ENCODE results near the gene SSRP1.
"Not testable (repeated sequence)": the region's sequence is repeated elsewhere in the genome, so short reads cannot be mapped to it uniquely, and the experiment has no call there.

SSRP1 gene

GRCh38 chr11:57361926-57362325 lies 26.2 kb upstream of the SSRP1 start:
- Histone ChIP-seq H3K4me3 (ENCODE audit: low read depth, low read length) (no peak overlapping the region), H3K27ac (no peak overlapping the region), H3K9me3 (ENCODE audit: severe bottlenecking) (no peaks in the 10 kb centered on the region), H3K27me3 (ENCODE audit: insufficient read depth, low read depth, severe bottlenecking) (peaks cover 60% of the 10 kb centered on the region), H3K36me3 (no peaks in the 10 kb centered on the region)
- no peak for DNase-seq
- TF ChIP-seq, protein P1, sequence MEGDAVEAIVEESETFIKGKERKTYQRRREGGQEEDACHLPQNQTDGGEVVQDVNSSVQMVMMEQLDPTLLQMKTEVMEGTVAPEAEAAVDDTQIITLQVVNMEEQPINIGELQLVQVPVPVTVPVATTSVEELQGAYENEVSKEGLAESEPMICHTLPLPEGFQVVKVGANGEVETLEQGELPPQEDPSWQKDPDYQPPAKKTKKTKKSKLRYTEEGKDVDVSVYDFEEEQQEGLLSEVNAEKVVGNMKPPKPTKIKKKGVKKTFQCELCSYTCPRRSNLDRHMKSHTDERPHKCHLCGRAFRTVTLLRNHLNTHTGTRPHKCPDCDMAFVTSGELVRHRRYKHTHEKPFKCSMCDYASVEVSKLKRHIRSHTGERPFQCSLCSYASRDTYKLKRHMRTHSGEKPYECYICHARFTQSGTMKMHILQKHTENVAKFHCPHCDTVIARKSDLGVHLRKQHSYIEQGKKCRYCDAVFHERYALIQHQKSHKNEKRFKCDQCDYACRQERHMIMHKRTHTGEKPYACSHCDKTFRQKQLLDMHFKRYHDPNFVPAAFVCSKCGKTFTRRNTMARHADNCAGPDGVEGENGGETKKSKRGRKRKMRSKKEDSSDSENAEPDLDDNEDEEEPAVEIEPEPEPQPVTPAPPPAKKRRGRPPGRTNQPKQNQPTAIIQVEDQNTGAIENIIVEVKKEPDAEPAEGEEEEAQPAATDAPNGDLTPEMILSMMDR (IDR thresholded peaks at IDR 0.05; ENCODE audit: low read depth, low read length): no peak

GRCh38 chr11:57361420-57361819 lies 25.7 kb upstream of the SSRP1 start:
- not testable (repeated sequence) for H3K36me3 ChIP-seq; DNase-seq; H3K9me3 ChIP-seq (ENCODE audit: severe bottlenecking); H3K27ac ChIP-seq; H3K4me3 ChIP-seq (ENCODE audit: low read depth, low read length)
- H3K27me3 ChIP-seq (ENCODE audit: insufficient read depth, low read depth, severe bottlenecking): peaks cover 55% of the 10 kb centered on the region

DNA sequence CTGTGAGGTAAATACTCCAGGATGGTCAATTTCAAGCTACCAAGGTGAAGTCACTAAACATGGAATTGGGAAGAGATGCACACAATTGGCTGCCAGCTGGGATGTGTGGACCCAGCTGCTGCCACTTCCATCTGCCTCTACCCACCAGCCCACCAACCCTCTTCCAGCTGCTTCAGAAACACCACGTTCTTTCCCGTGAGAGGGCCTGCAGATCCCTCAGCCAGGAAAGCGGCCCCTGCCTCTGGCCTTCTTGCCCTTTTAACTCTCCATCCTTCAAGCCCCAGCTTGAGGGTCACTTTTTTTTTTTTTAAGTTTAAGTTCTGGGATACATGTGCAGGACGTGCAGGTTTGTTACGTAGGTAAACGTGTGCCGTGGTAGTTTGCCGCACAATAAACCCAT lies 25.3 kb upstream of the SSRP1 start:
- TF ChIP-seq, protein P1 (IDR thresholded peaks at IDR 0.05; ENCODE audit: low read depth, low read length): no peak
- H3K9me3 ChIP-seq (ENCODE audit: severe bottlenecking): no peaks in the 10 kb centered on the region
- no peak overlapping the region for H3K27ac ChIP-seq
- no peaks in the 10 kb centered on the region for H3K36me3 ChIP-seq
- DNase-seq: no peak
- no peak overlapping the region for H3K4me3 ChIP-seq (ENCODE audit: low read depth, low read length)
- peaks cover 50% of the 10 kb centered on the region for H3K27me3 ChIP-seq (ENCODE audit: insufficient read depth, low read depth, severe bottlenecking)

DNA sequence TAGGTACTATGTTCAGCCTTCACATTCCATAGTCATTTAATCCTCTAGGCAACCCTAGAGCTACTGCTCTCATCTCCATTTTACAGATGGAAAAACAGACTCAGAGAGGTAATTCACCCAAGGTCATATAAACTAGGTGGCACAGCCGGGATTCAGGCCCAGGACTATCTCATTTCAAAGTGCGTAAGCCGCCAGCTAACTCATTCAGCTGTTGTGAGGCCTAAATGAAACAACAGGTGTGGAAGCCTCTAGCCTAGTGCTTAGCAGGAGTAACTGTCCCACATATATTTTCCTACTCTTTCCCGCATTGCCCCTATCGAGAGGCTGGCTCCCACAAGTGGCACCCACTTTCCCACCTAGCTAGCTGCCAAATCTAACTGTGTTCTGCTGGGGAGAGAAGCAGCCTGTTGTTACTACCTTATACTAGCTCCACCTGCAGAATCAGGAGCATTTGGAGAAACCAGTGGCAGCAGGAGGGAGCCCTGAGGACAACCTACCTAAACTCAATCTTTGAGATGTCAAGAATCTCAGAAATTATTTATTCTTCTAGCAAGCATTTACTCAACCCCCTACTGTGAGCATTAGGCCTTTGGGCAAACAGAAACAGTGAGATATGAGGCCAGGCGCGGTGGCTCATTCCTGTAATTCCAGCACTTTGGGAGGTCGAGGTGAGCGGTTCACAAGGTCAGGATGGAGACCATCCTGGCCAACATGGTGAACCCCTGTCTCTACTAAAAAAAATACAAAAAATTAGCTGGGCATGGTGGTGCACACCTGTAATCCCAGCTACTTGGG lies 24.4 kb upstream of the SSRP1 start:
- H3K9me3 ChIP-seq (ENCODE audit: severe bottlenecking): no peaks in the 10 kb centered on the region
- no peak overlapping the region for H3K27ac ChIP-seq

DNA sequence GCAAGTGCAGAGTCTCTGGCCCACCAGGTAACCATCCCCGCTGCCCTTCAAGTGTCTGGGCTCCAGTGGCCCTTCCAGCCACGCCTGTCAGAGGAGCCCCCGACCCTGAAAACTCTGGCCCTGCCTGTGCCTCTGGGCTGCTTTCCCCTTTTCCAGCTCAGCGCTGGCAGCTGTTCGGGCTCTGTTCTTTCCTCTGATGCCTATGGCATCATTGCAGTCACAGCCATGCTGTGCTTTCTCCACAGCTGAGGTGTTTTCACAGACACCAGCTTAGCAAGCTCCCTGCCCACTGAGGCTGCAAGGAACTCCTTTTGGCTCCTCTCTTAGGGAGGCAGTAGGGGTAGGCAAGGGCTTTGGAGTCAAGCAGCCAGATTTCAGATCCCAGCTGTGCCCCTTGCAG lies 23.7 kb upstream of the SSRP1 start:
- TF ChIP-seq, protein P1 (IDR thresholded peaks at IDR 0.05; ENCODE audit: low read depth, low read length): no peak
- H3K27ac ChIP-seq: no peak overlapping the region
- no peaks in the 10 kb centered on the region for H3K36me3 ChIP-seq
- H3K9me3 ChIP-seq (ENCODE audit: severe bottlenecking): no peaks in the 10 kb centered on the region
- peaks cover 41% of the 10 kb centered on the region for H3K27me3 ChIP-seq (ENCODE audit: insufficient read depth, low read depth, severe bottlenecking)
- no peak for DNase-seq
- no peak overlapping the region for H3K4me3 ChIP-seq (ENCODE audit: low read depth, low read length)

More for the DNA sequence above, 24.4 kb upstream of the SSRP1 start:
- no peak for DNase-seq
- H3K27me3 ChIP-seq (ENCODE audit: insufficient read depth, low read depth, severe bottlenecking): peaks cover 48% of the 10 kb centered on the region
- TF ChIP-seq, protein P1 (IDR thresholded peaks at IDR 0.05; ENCODE audit: low read depth, low read length): no peak
- no peak overlapping the region for H3K4me3 ChIP-seq (ENCODE audit: low read depth, low read length)
- H3K36me3 ChIP-seq: no peaks in the 10 kb centered on the region

DNA sequence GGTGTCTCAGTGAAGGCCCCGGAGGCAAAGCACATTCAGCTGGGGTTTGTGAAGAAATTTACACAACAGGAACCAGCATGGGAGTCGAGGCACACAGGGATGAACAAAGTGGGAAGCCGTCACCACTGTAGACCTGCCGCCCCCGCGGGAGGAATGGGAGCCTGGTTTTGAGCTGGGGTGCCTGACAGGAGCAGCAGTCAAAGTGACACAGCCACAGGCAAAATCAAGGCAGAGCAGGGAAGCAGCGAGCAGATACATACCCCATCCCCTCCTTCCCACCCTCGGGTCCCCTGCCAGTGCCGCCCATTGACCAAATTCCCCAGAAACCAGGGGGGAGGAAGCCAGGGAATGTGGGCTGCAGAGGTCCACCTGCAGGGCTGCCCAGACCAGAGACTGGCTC lies 23.3 kb upstream of the SSRP1 start:
- Histone ChIP-seq H3K27ac (no peak overlapping the region), H3K4me3 (ENCODE audit: low read depth, low read length) (no peak overlapping the region), H3K27me3 (ENCODE audit: insufficient read depth, low read depth, severe bottlenecking) (peaks cover 37% of the 10 kb centered on the region), H3K9me3 (ENCODE audit: severe bottlenecking) (no peaks in the 10 kb centered on the region), H3K36me3 (no peaks in the 10 kb centered on the region)
- DNase-seq: no peak
- TF ChIP-seq, protein P1 (IDR thresholded peaks at IDR 0.05; ENCODE audit: low read depth, low read length): no peak

Measured in WERI-Rb-1 (cell line).